GM19324 (cell line): ENCODE results near the gene DTNA.

Experiments
- ATAC-seq: cut with Tn5 transposase; IDR thresholded peaks from one replicate; pipeline ENCODE4 v1.9.1; 2021; ENCODE audit warnings: mild to moderate bottlenecking, moderate library complexity; ENCODE audit not compliant: unreplicated experiment, low FRiP score

The DTNA gene

DNA sequence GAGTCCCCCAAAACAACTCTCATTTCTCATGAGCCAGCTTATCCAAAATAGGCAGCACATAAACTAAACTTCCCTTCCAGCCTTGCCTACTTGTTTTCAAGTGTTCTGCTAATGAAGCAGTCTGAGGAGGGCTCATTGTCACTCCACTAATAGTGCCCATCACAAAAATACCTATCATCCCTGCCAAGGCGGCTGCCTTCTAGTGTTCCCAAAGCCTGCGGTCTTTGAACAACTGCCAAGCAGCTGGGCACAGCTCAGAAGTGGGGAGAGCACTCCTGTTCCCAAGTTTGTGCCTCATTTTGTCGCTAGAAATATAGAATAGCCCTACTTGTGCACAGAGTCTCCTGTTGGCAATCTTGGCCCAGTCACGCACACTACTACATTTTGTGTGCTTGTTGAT is 50.3 kb downstream of the DTNA start:
- no peak for ATAC-seq

DNA sequence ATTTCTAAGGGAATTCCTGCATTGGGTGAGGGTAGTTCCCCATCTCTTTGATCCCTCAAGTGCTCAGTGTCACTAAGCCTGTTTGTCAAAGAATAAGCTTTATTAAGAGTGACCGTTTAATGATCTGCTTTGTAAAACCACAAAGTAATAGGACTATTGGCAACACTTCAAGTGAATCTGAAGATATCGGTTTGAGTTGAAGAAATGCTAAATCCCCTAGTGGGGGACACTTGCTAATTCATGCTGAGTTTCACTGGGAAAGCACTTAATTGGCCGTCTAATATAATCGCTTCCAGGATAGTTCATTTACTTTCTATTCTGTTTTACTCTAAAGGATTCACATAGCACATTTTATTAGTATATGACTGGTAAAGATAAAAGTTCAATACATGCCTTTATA is 54.4 kb downstream of the DTNA start:
- ATAC-seq, result no peak

DNA sequence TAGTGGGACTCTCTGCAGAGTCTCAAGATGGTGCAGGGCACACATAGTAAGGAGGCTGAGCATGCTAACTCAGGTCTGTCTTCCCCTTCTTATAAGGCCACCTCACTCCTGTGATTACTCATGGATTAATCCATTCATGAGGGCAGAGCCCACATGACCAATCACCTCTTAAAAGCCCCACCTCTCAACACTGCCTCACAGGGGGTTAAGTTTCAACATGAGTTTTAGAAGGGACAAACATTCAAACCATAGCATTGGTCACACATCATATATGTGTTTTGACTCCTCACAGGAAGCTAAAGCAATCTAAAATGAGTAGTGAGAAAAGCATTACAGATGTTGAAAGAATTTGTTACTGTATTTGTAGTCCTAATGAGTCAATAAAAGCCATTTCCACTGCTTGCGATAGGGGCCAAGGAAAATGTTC is 57.5 kb downstream of the DTNA start:
- no peak for ATAC-seq

DNA sequence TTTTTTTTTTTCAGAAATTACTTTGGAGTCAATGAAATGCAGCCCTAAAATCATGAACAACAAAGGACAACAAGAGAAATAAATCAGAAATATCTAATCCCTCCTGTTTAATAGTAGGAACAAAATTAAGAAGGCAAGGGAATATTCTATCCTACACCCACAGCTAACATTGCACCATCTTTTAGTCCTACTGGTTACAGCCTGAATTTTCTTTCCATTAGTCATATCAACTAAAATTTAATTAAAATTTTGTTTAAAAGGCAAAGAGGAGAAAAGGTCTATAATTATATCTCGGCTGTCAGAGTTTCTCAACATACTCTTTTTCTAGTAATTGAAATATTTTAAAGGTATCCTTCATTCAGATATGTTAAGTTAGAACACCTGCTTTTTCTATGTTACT is 61.9 kb downstream of the DTNA start:
- ATAC-seq, result no peak

DNA sequence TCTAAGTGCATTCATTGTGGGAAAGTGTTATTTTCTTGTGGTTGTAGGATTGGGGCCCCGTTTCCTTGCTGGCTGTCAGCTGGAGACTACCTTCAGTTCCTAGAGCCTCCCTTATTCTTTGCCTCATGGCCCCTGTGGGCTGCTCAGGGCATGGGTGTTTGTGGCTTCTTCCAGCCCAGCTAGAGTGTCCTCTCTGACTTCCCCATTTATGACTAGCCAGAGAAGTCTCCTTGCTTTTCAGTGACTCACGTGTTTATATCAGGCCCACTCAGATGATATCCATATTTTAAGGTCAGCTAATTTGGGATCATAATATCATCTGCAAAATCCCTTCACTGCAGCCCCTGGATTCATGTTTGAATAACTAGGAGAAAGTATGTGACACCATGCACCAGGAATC is 62.8 kb downstream of the DTNA start:
- no peak for ATAC-seq

DNA sequence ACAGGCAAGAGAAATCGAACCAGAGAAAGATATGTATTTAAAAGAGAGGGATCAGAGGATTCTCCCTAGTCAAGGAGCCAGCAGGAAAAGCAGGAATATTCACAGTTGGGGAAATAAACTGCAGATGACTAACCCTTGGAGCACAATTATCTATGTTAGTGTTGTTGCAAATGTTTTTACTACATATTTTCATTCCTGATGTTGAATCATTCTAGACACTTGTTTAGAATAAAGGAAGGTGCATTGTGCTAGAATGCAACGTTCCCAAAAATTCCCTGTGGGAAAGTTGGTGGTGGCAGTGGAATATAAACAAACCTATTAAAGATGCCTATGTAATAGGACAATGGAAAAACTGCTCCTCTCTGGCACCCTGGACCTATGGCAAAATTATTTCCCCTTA is 63.3 kb downstream of the DTNA start:
- no peak for ATAC-seq

DNA sequence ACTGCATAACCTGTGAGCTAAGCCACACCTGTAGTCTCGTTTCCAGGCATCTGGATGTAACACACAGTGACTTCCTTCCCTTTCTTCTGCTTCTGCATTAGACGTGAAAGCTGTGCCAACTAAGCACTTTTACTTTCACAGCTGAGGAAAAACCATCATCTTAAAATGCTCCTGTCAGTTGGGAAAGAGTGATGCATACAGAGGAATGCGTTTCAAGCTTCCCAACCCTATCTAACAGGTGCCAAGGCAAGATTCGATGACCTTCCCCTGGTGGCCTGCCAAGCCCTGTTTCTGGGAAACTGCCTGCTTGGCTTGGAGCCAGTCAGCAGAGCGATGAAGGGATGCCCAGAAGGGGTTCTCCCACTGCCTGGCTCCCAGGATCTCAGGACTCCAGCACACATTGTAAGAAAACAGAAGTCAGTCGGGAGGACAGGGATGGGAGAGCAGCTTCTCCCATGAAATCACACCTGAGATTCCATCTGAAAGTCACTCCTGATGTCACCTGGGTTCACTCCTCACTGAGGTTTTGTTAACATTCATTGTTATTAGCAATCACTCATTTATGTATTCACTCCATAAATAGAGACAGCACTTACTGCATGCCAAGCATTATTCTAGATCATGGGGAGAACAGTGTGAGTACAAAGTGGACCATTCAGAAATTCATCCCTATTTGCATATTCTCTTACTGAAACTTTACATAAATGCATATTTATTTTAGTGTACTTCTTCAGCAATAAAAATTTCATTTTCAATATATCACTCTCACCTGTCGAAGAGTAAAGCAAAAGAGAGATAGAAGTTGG is 64.1 kb downstream of the DTNA start:
- no peak for ATAC-seq

DNA sequence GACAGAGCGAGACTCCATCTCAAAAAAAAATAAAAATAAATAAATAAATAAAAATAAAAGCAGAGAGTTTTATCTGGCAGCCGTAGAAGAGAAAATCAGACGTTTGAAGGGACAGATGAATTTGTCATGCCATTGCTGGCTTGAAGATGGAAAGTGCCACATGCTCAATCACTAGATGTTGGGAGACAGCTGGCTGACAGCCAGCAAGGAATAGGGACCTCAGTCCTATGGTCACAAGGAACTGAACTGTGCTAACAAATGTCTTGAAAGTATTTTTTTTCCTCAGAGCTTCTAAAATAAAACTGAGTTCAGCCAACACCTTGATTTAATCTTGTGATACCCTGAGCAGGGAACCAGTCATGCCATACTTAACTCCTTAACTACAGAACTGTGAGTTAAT is 65.4 kb downstream of the DTNA start:
- ATAC-seq, result no peak

DNA sequence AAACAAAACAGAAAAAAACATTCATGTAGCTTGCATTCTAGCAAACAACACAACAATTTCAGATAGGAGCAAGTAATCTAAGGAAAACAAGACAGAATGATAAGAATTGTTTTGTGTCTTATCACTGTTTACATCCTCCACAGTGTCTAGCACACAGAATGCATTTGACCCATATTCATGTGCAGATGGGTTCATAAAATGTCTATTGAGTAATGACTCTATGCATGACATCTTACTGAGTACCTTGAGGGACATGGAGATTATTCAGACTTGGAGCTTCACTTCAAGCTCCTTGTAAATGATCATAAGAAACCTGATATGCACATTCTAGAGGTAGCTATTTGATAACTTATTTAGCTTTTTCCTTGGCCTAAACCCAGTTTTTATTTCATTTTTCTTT is 69.0 kb downstream of the DTNA start:
- no peak for ATAC-seq

DNA sequence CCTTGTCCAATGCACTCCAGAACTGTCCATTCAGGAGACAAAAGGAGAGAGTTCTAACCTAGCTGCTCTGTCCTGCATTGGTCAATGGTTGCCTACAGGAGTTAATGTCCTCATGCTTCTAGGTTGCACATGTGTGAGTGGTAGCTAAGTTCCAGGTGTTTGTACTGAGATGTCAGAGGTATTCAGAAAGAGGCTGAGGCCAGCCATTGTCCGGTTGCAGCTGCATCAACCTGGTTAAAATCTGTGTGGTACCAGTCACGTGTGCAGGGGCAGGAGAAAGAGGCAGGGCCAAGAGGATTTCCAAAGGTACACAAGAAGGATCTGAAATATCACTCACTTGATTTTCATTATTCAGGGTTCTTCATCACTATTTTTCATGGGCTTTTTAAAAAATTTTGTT is 70.8 kb downstream of the DTNA start:
- no peak for ATAC-seq

DNA sequence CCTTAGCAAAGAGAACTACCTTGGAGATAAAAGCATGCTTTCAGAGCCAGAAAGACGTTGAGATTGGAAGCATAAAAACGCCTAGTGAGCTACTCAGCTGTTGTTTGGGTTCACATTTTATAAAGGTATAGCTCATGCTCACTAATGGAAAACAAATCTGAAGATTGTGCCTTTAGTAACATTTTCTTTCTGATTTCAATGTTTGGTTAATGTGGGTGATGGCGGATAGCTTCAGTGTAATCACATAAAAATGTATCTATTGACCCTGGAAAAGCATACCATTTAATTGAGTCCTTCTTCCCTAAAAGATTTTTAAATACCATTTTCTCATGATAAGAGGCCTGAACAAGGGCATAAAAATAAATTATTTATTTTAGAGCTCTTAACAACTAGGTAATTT is 73.4 kb downstream of the DTNA start:
- no peak for ATAC-seq

DNA sequence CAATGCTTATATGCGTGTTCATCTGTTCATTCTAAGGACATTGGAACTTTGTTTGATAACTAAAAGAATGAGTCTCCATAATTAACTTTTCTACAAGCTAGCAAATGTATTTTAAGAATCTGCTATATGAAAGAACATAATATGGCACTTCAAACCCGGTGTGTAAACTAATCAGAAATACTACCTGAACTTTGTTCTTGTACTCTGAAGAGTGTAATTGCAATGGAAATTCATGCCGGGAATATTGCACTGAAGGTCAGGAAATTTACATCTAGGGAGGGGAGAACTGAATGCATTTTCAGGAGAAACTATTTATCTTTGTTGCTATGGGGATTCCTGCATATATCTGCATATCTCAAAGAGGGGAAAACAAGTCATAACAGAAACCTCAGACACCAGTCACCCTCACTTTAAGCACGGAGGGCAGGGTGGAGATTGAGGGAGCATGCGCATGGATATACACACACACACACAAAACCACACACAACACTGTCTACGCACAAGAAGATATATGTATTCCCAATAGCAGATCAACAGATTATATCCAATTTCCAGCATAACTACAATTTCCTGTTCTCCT is 76.2 kb downstream of the DTNA start:
- no peak for ATAC-seq

DNA sequence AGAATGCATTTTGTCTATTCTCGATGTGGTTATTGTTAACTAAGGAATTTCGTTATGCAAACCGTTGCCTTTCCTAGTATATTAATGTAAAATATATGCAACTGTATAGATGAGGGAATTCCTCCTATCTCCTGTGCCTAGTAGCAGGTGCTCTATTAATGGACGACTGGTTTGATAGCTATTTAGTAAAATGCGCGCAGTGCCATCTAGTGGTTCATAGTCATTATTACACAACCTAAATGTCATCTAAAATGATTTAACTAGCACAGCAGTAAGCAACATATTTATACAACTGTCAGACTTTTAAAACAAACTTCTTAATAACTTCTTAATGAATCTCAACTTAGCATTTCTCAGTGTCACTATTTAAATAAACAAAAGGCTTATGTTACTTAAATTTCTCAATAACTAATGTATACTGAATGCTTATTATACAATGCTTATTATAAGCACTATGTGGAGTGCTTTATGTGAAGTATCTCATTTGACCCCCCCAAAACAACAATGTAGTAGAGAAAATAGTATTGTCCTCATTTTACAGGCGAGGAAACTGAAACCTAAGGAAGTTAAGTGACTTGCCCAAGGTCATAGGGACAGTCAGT is 77.9 kb downstream of the DTNA start:
- ATAC-seq, result peak; percentile 69

DNA sequence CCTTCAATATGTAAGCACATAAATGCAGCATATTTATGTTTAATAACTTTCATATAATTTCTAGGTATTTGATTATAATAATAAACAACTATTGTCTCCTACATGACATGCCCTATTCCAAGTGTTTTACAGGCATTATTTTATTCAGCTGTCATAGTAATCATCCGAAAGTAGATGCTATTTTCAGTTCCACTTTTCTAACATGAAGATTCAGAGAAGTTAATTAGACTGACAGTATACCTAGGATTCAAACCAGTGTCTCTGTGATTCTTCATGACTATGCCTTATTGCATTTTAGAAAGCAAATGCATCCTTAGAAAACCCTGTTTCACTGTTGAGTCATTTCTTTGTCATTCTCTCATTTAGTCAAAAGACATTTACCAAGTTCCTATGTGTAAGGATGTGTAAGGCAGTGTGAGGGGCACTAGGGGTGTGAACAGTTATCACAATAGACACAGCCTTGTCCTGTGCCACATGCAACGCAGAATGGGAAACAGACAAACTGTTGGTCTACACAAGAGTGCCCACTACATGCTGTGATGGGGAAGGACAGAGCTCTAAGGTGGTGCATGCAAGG is 79.8 kb downstream of the DTNA start:
- no peak for ATAC-seq

DNA sequence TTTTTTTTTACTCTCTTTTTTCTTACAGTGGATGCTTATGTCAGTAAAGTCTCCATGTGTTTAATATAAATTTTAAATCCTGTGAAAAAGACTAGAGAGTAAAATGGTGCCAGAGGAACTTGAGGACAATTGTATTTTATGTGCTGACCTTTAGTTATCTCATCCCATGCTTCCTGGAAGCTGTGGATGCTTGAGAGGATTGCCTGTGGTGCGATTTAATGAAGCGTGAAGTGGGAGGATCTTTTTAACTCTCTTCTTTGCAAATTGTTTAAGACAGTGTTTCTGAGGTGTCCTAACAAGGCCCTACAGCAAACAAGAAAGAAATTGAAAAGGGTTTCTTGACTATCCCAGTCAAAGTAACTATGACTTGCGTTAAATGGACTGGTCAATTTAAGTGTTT is 84.2 kb downstream of the DTNA start:
- ATAC-seq, result no peak

DNA sequence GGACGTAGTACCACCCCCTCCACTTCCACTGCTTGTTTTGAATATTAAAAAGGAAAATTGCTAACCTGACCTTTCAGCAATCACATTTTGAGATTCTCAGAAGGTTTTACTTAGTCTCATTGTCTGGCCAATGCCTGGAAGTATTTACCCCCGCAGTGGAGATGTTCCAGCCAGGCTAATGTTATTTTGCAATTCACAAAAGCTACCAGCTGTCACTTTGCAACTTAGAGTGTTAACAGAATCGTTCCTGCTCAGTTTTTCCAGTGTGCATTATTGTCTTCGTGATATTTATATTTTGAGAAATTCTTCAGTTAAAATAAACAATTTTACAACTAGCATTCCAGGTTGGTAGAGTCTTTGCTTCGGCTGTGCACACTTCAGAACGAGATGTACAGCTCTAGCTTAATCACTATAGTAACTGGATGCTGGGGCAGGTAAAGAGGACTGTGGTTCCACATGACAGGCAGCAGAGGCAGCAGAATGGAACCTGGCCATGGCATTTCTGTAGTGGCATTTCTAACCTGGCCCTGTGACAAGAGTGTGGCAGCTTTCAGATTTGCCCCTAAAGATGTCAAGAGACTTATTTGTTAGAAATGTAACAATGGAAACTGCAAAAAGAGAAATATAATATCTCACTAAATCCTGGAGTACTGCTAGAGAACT is 85.1 kb downstream of the DTNA start:
- no peak for ATAC-seq

DNA sequence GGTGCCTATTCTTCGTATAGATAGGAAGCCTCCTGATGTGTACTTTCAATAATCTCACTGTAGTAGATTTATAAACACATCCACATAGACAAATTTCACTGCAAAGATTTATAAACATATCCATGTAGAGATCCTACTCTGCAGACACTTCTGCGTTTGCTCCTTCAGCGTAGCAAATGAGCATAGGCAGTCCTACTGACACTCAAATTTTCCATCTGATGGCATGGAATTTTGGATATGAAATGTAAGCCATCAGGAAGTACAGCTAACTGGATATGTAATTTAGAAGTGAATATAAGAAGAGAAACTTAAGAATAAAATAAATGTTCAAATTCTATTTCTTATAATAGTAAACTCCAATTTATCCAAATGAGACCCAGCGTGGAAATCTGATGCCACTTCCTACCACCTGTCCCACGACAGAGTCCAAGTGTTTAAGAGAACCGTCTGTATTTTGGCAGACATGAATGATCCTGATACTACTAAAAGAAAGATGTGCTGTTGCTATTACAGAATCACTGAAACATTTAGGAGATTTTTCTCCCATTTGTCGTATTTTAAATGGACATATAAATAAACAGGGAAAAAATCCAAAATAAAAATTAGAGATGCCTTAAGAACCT is 86.0 kb downstream of the DTNA start:
- ATAC-seq, result no peak

DNA sequence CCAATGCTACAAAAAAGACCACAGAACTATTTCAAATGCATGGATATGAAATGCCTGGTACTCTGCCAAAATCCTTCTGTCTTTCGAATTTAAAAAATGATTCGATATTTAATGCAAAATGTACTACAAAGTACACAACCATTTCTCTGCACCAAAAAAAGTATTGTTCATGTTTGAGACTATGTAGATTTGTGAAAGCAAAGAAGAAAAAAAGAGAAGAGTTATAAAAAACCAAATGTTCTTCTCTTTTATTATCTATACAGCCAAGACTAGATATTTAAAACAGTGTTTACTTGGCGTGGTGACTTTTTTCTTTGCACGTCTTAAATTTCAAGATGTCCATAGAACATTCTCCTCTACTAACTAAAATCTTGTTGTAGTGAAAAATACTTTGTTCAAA is 89.2 kb downstream of the DTNA start:
- ATAC-seq, result no peak

DNA sequence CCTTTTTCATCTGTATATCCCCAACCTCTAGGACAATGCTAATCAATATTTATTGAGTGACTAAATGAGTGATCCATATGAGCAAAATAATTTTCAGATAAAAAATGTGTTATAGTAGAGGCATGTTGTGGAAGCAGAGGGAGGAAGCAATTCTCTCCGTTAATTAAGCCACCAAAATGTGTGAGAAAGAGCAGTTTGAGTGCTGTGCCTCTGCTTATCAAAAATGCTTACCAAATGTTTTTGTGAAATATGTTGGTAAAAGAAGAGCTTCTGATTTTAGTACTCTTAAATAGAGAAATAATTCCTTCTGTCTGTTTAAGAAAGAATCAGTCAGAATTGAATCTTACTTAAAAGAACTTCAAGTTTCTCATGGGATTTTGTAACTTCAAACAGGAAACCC is 90.3 kb downstream of the DTNA start:
- ATAC-seq, result no peak

DNA sequence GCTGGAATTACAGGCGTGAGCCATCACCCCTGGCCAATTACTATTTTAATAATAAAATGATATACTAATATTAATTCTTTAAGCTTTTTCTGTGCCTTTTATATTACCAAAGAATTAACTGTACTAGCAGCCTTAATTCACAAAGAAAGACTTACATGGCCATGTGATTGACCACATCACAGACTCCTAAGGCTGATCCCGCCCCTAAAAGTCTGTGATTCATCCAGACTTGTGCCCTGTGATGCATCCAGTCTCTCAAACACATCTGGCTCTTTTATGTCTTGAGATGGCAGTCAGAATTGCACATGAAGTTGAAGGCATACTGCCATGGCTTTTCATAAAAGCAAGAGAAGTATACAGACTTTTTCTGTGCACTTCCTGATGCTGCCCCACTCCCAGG is 91.7 kb downstream of the DTNA start:
- ATAC-seq, result no peak

DNA sequence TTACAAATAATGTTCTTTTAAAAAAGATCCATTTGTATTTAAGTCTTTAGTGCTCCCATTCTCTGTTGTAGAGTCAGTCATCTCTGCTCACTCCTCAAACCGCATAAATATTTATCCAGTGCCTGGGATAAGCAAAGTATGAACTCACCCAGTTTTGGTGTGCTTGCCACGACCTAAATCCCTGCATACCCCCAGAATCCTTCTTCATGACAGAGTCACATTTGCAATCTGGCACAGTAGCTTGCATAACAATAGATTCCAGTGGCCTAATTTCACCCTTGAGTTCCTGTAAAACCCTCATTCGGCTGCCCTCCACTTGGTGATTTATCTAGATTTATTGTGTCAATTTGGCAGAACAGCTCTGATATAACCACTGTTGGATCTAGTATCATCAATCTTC is 92.9 kb downstream of the DTNA start:
- no peak for ATAC-seq
